Liver (tissue), 9 donors: ENCODE results near the gene SLC8A3. TPM values are rescaled to one million over a fixed set of nuclear protein-coding genes. Genes with fewer than 3 reads are reported as not detected.

Experiments used
- DNase-seq: peaks from one replicate; pipeline ENCODE4 v3.0.0-alpha.2; 2017; ENCODE audit warnings: low spot score
- H3K27ac ChIP-seq, 2 donors: one replicate each; pipeline ENCODE4 v1.7.0; 2013; ENCODE audit warnings: inconsistent platforms in 2 of 2, low read length in 2 of 2, control low read depth in 1 of 2, low read depth in 1 of 2, mild to moderate bottlenecking in 1 of 2
- H3K27me3 ChIP-seq, 4 donors: one replicate each; pipeline versions ENCODE4 v1.6.1 to v1.7.0; 2013; ENCODE audit warnings: low read length in 3 of 4, inconsistent platforms in 1 of 4, mild to moderate bottlenecking in 1 of 4, moderate library complexity in 1 of 4; ENCODE audit not compliant: control insufficient read depth in 4 of 4, insufficient read depth in 4 of 4
- H3K36me3 ChIP-seq, 4 donors: one replicate each; pipeline versions ENCODE4 v1.6.1 to v1.7.0; 2013; ENCODE audit warnings: low read length in 3 of 4, mild to moderate bottlenecking in 3 of 4, low read depth in 1 of 4, moderate library complexity in 1 of 4; ENCODE audit not compliant: control insufficient read depth in 4 of 4, insufficient read depth in 3 of 4
- H3K4me1 ChIP-seq, 4 donors: one replicate each; pipeline versions ENCODE4 v1.6.1 to v1.7.0; 2013; ENCODE audit warnings: low read length in 3 of 4, mild to moderate bottlenecking in 3 of 4, moderate library complexity in 1 of 4; ENCODE audit not compliant: control insufficient read depth in 4 of 4, insufficient read depth in 4 of 4
- H3K4me3 ChIP-seq, 3 donors: one replicate each; pipeline versions ENCODE4 v1.6.1 to v1.7.0; 2013; ENCODE audit warnings: low read length in 3 of 3, control low read depth in 1 of 3, low read depth in 1 of 3, mild to moderate bottlenecking in 1 of 3
- H3K9ac ChIP-seq, 2 donors: one replicate each; pipeline ENCODE4 v1.7.0; 2013; ENCODE audit warnings: low read length in 2 of 2, mild to moderate bottlenecking in 2 of 2, moderate library complexity in 2 of 2, control low read depth in 1 of 2, low read depth in 1 of 2
- H3K9me3 ChIP-seq, 4 donors: one replicate each; pipeline versions ENCODE4 v1.6.1 to v1.7.0; 2013; ENCODE audit warnings: low read length in 3 of 4; ENCODE audit not compliant: control insufficient read depth in 4 of 4
- ATF3 ChIP-seq: IDR thresholded peaks from 2 replicates; pipeline ENCODE4 v1.6.1; 2016; ENCODE audit warnings: antibody characterized with exemption
- CTCF ChIP-seq: fragments of 150-350 bp; IDR thresholded peaks from 2 replicates; pipeline ENCODE4 v1.5.1; 2017; ENCODE audit warnings: improper control_type of control experiment, low read depth, low read length; ENCODE audit not compliant: missing input control
- EGR1 ChIP-seq, 2 donors: IDR thresholded peaks; 2 replicates each; pipeline ENCODE4 v1.6.1; 2016 to 2018; ENCODE audit warnings: antibody characterized with exemption in 2 of 2, low read depth in 2 of 2
- FOXA1 ChIP-seq: IDR thresholded peaks from 2 replicates; pipeline ENCODE4 v1.6.1; 2016; ENCODE audit warnings: antibody characterized with exemption
- FOXA2 ChIP-seq: IDR thresholded peaks from 2 replicates; pipeline ENCODE4 v1.6.1; 2016; ENCODE audit warnings: antibody characterized with exemption
- GABPA ChIP-seq, 2 donors: IDR thresholded peaks in 1 of 2; conservative IDR thresholded peaks in 1 of 2; 2 replicates each; pipeline ENCODE4 v1.6.1; 2016; ENCODE audit warnings: antibody characterized with exemption in 2 of 2, mild to moderate bottlenecking in 1 of 2, moderate library complexity in 1 of 2
- HNF4A ChIP-seq, 2 donors: conservative IDR thresholded peaks; 2 replicates each; pipeline ENCODE4 v1.6.1; 2016; ENCODE audit warnings: antibody characterized with exemption in 2 of 2, mild to moderate bottlenecking in 2 of 2
- HNF4G ChIP-seq: IDR thresholded peaks from 2 replicates; pipeline ENCODE4 v1.6.1; 2016; ENCODE audit warnings: antibody characterized with exemption
- JUND ChIP-seq, 2 donors: IDR thresholded peaks; 2 replicates each; pipeline ENCODE4 v1.6.1; 2016; ENCODE audit warnings: antibody characterized with exemption in 2 of 2
- MAX ChIP-seq: IDR thresholded peaks from 2 replicates; pipeline ENCODE4 v1.6.1; 2016; ENCODE audit warnings: antibody characterized with exemption
- NR2F2 ChIP-seq: IDR thresholded peaks from 2 replicates; pipeline ENCODE4 v1.6.1; 2016; ENCODE audit warnings: antibody characterized with exemption
- RAD21 ChIP-seq, 2 donors: IDR thresholded peaks; 2 replicates each; pipeline ENCODE4 v1.6.1; 2016; ENCODE audit warnings: antibody characterized with exemption in 2 of 2, mild to moderate bottlenecking in 2 of 2
- RXRA ChIP-seq, 2 donors: IDR thresholded peaks; 2 replicates each; pipeline ENCODE4 v1.6.1; 2017 to 2018; ENCODE audit warnings: antibody characterized with exemption in 2 of 2, mild to moderate bottlenecking in 1 of 2
- SP1 ChIP-seq: IDR thresholded peaks from 2 replicates; pipeline ENCODE4 v1.6.1; 2018; ENCODE audit warnings: antibody characterized with exemption, mild to moderate bottlenecking
- TAF1 ChIP-seq: conservative IDR thresholded peaks from 2 replicates; pipeline ENCODE4 v1.6.1; 2016; ENCODE audit warnings: antibody characterized with exemption, mild to moderate bottlenecking
- YY1 ChIP-seq: IDR thresholded peaks from 2 replicates; pipeline ENCODE4 v1.6.1; 2016; ENCODE audit warnings: antibody characterized with exemption, mild to moderate bottlenecking
- WGBS: extraction: QIAGEN DNeasy Blood & Tissue Kit; methylation state at CpG from one replicate; pipeline ENCODE4 v1.1.7; 2013; 5-methylcytosine and 5-hydroxymethylcytosine counted together
- polyA plus RNA-seq, 2 donors: library from polyadenylated mRNA; stranded (reverse) in 1 of 2; unstranded in 1 of 2; fragments of 200-250 nt in 1 of 2; fragments of >200 nt in 1 of 2; fragmentation: Nextera tagmentation in 1 of 2; extraction: Ambion mirVana in 1 of 2; gene quantifications; one replicate each; pipeline versions ENCODE4 v1.2.1 to v1.2.3, GENCODE V29; 2013 to 2015
- total RNA-seq, 2 donors: library from RNA; depleted of rRNA; stranded (reverse); fragments of >200 nt; gene quantifications; one replicate each; pipeline ENCODE4 v1.2.3, GENCODE V29; 2014
- donor health status: healthy.
- donor health status: healthy.
- donor health status: healthy.
- donor health status: healthy.
- donor health status: healthy.

Gene SLC8A3
- total and polyA plus RNA-seq, 4 donors, result 0.05 to 0.56 (median 0.10) TPM; not detected in 1

GRCh38 chr14:70192915-70193314, 4.2 kb upstream of the SLC8A3 start:
- Histone ChIP-seq H3K9me3 (no peaks in the 10 kb centered on the region), H3K27ac (no peak overlapping the region), H3K4me1 (peaks cover 9 to 17% (median 14%) of the 10 kb centered on the region in 4 donors), H3K4me3 (no peak overlapping the region), H3K9ac (no peak overlapping the region), H3K36me3 (no peaks in the 10 kb centered on the region), H3K27me3 (peaks cover 2 to 4% (median 3%) of the 10 kb centered on the region in 4 donors)
- 67% methylated on average over 2 of the region's 2 CpGs for WGBS
- TF ChIP-seq ATF3 (no peak), TAF1 (no peak), GABPA (IDR thresholded peaks at IDR 0.05 in 1 of 2, conservative IDR thresholded peaks at IDR 0.05 in 1 of 2) (no peak), CTCF (no peak), NR2F2 (no peak), FOXA2 (no peak), EGR1 (IDR thresholded peaks at IDR 0.05; ENCODE audit: low read depth in 2 of 2) (no peak), JUND (IDR thresholded peaks at IDR 0.05) (no peak), RAD21 (IDR thresholded peaks at IDR 0.05) (no peak), HNF4A (conservative IDR thresholded peaks at IDR 0.05) (no peak), MAX (no peak), RXRA (IDR thresholded peaks at IDR 0.05) (no peak), YY1 (no peak), HNF4G (no peak), SP1 (no peak), FOXA1 (no peak)
- no peak for DNase-seq

GRCh38 chr14:70190156-70190555, 1.4 kb upstream of the SLC8A3 start:
- no peak for DNase-seq
- H3K4me3 ChIP-seq, result no peak overlapping the region
- H3K9ac ChIP-seq, result no peak overlapping the region
- peaks cover 13 to 24% (median 19%) of the 10 kb centered on the region in 4 donors for H3K4me1 ChIP-seq
- no peak overlapping the region for H3K27ac ChIP-seq
- TF ChIP-seq SP1 (no peak), FOXA1 (no peak), HNF4G (no peak), EGR1 (IDR thresholded peaks at IDR 0.05; ENCODE audit: low read depth in 2 of 2) (no peak), JUND (IDR thresholded peaks at IDR 0.05) (no peak), FOXA2 (no peak), RXRA (IDR thresholded peaks at IDR 0.05) (no peak), CTCF (no peak), ATF3 (no peak), HNF4A (conservative IDR thresholded peaks at IDR 0.05) (no peak), TAF1 (no peak), NR2F2 (no peak), MAX (no peak)
- H3K36me3 ChIP-seq, result no peaks in the 10 kb centered on the region
- 73% methylated on average over 6 of the region's 6 CpGs for WGBS
- peaks cover 2 to 4% (median 3%) of the 10 kb centered on the region in 4 donors for H3K27me3 ChIP-seq
- H3K9me3 ChIP-seq, result no peaks in the 10 kb centered on the region
